Activated naive CD8-positive, alpha-beta T cell (primary cell): ENCODE measurements around the gene TRIM46.
"Not testable (repeated sequence)": the region's sequence is repeated elsewhere in the genome, so short reads cannot be mapped to it uniquely, and the experiment has no call there.

Experiments
- H3K27ac Mint-ChIP-seq: one replicate; pipeline ENCODE4 v1.8.0; 2021; ENCODE audit warnings: mixed read lengths
- H3K27me3 Mint-ChIP-seq: one replicate; pipeline ENCODE4 v1.8.0; 2021; ENCODE audit warnings: mixed read lengths
- H3K36me3 Mint-ChIP-seq: one replicate; pipeline ENCODE4 v1.8.0; 2021; ENCODE audit warnings: mixed read lengths
- H3K4me1 Mint-ChIP-seq: one replicate; pipeline ENCODE4 v1.8.0; 2021; ENCODE audit warnings: low read depth, mixed read lengths
- H3K4me3 Mint-ChIP-seq: one replicate; pipeline ENCODE4 v1.8.0; 2021; ENCODE audit warnings: mild to moderate bottlenecking, mixed read lengths
- H3K9me3 Mint-ChIP-seq: one replicate; pipeline ENCODE4 v1.8.0; 2021; ENCODE audit warnings: low read depth, mixed read lengths

TRIM46 gene

GRCh38 chr1:155184835-155185782 is 11.5 kb downstream of the TRIM46 start:
- Mint-ChIP-seq H3K27me3 (no peaks in the 10 kb centered on the region), H3K4me3 (no peak overlapping the region), H3K9me3 (no peaks in the 10 kb centered on the region), H3K4me1 (peaks cover 3% of the 10 kb centered on the region), H3K36me3 (peaks cover 2% of the 10 kb centered on the region), H3K27ac (no peak overlapping the region)

DNA sequence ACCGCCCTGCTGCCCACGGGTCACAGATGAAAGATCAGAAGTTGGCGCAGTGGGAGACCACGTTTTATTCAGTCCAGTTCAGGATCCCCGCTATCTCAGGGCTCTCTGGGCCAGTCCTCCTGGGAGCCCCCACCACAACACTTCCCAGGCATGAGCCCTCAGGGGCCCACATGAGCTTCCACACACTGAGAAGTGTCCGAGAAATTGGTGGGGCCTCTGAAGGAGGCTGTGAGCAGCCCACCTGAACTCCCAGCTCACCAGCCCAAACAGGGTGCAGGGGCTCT is 12.1 kb downstream of the TRIM46 start:
- H3K4me3 Mint-ChIP-seq = no peak overlapping the region
- no peaks in the 10 kb centered on the region for H3K27me3 Mint-ChIP-seq
- H3K9me3 Mint-ChIP-seq = no peaks in the 10 kb centered on the region

GRCh38 chr1:155186067-155186793 is 12.6 kb downstream of the TRIM46 start:
- Mint-ChIP-seq H3K36me3 (peaks cover 2% of the 10 kb centered on the region), H3K27me3 (no peaks in the 10 kb centered on the region), H3K27ac (no peak overlapping the region), H3K4me3 (no peak overlapping the region), H3K9me3 (no peaks in the 10 kb centered on the region), H3K4me1 (peaks cover 3% of the 10 kb centered on the region)

More for the DNA sequence above, 12.1 kb downstream of the TRIM46 start:
- peaks cover 3% of the 10 kb centered on the region for H3K4me1 Mint-ChIP-seq
- H3K36me3 Mint-ChIP-seq = peaks cover 2% of the 10 kb centered on the region
- H3K27ac Mint-ChIP-seq = no peak overlapping the region

DNA sequence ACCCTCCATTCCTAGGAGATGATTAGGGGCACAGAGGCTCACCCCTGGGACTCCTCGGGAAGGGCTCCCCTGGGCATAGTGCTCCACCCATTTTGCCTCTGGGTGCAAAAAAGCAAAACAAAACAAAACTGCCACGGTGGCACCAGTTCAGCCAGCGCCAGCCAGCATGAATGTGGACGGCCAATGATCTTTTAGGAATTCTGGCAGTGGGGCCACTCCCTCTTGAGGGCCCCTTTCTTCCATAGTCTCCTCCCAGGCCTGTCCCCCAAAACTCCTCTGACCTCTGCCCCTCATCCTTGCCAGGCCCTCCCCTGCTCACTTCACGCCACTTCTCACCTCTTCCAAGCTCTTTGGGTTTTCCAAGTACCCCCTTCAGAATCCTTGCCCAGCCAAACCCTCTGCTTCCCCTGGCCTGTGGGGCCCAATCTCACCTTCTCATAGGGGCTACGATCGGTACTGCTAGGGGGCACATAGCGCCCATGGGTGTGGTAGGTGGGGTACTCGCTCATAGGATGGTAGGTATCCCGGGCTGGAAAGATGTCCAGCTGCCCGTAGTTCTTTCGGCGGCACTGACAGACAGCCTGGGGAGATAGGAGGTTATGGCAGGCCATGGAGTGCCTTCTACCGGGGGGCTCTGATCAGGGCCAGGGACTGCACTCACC is 13.3 kb downstream of the TRIM46 start:
- H3K36me3 Mint-ChIP-seq = peaks cover 2% of the 10 kb centered on the region
- H3K9me3 Mint-ChIP-seq = no peaks in the 10 kb centered on the region
- no peak overlapping the region for H3K27ac Mint-ChIP-seq
- peaks cover 3% of the 10 kb centered on the region for H3K4me1 Mint-ChIP-seq
- H3K4me3 Mint-ChIP-seq = no peak overlapping the region
- H3K27me3 Mint-ChIP-seq = no peaks in the 10 kb centered on the region

GRCh38 chr1:155187456-155187891 is 13.8 kb downstream of the TRIM46 start:
- H3K4me1 Mint-ChIP-seq = peaks cover 7% of the 10 kb centered on the region
- H3K27ac Mint-ChIP-seq = no peak overlapping the region
- no peak overlapping the region for H3K4me3 Mint-ChIP-seq
- H3K27me3 Mint-ChIP-seq = no peaks in the 10 kb centered on the region
- H3K9me3 Mint-ChIP-seq = no peaks in the 10 kb centered on the region
- H3K36me3 Mint-ChIP-seq = peaks cover 2% of the 10 kb centered on the region

GRCh38 chr1:155188268-155188667 is 14.6 kb downstream of the TRIM46 start:
- H3K9me3 Mint-ChIP-seq = no peaks in the 10 kb centered on the region
- H3K4me3 Mint-ChIP-seq = peak overlapping the region; percentile 30
- H3K36me3 Mint-ChIP-seq = peaks cover 2% of the 10 kb centered on the region
- no peaks in the 10 kb centered on the region for H3K27me3 Mint-ChIP-seq
- H3K27ac Mint-ChIP-seq = peak overlapping the region; percentile 80
- H3K4me1 Mint-ChIP-seq = peaks cover 13% of the 10 kb centered on the region

- not testable (repeated sequence) for H3K4me3 Mint-ChIP-seq, H3K9me3 Mint-ChIP-seq, H3K27me3 Mint-ChIP-seq, H3K36me3 Mint-ChIP-seq, H3K27ac Mint-ChIP-seq
- peaks cover 25% of the 10 kb centered on the region for H3K4me1 Mint-ChIP-seq
Measured at GRCh38 chr1:155189926-155190325, 16.3 kb downstream of the TRIM46 start.

GRCh38 chr1:155191904-155192303 is 18.3 kb downstream of the TRIM46 start:
- Mint-ChIP-seq H3K36me3 (no peaks in the 10 kb centered on the region), H3K27ac (peak overlapping the region; percentile 79), H3K4me3 (peak overlapping the region; percentile 42), H3K27me3 (no peaks in the 10 kb centered on the region), H3K4me1 (peaks cover 31% of the 10 kb centered on the region), H3K9me3 (no peaks in the 10 kb centered on the region)

- H3K9me3 Mint-ChIP-seq = no peaks in the 10 kb centered on the region
- H3K36me3 Mint-ChIP-seq = no peaks in the 10 kb centered on the region
- H3K4me3 Mint-ChIP-seq = peak overlapping the region; percentile 91
- no peaks in the 10 kb centered on the region for H3K27me3 Mint-ChIP-seq
- peak overlapping the region; percentile 98 for H3K27ac Mint-ChIP-seq
- H3K4me1 Mint-ChIP-seq = peaks cover 31% of the 10 kb centered on the region
Measured at GRCh38 chr1:155192346-155193274, 19.0 kb downstream of the TRIM46 start.

- H3K4me1 Mint-ChIP-seq = peaks cover 28% of the 10 kb centered on the region
- H3K4me3 Mint-ChIP-seq = peak overlapping the region; percentile 91
- H3K36me3 Mint-ChIP-seq = no peaks in the 10 kb centered on the region
- peak overlapping the region; percentile 98 for H3K27ac Mint-ChIP-seq
- H3K9me3 Mint-ChIP-seq = no peaks in the 10 kb centered on the region
- no peaks in the 10 kb centered on the region for H3K27me3 Mint-ChIP-seq
Measured at GRCh38 chr1:155193275-155193990, 19.8 kb downstream of the TRIM46 start.

GRCh38 chr1:155193991-155194240 is 20.3 kb downstream of the TRIM46 start:
- H3K36me3 Mint-ChIP-seq, H3K27me3 Mint-ChIP-seq, H3K9me3 Mint-ChIP-seq: not testable (repeated sequence)
- Mint-ChIP-seq H3K27ac (peak overlapping the region; percentile 98), H3K4me3 (peak overlapping the region; percentile 91), H3K4me1 (peaks cover 28% of the 10 kb centered on the region)

DNA sequence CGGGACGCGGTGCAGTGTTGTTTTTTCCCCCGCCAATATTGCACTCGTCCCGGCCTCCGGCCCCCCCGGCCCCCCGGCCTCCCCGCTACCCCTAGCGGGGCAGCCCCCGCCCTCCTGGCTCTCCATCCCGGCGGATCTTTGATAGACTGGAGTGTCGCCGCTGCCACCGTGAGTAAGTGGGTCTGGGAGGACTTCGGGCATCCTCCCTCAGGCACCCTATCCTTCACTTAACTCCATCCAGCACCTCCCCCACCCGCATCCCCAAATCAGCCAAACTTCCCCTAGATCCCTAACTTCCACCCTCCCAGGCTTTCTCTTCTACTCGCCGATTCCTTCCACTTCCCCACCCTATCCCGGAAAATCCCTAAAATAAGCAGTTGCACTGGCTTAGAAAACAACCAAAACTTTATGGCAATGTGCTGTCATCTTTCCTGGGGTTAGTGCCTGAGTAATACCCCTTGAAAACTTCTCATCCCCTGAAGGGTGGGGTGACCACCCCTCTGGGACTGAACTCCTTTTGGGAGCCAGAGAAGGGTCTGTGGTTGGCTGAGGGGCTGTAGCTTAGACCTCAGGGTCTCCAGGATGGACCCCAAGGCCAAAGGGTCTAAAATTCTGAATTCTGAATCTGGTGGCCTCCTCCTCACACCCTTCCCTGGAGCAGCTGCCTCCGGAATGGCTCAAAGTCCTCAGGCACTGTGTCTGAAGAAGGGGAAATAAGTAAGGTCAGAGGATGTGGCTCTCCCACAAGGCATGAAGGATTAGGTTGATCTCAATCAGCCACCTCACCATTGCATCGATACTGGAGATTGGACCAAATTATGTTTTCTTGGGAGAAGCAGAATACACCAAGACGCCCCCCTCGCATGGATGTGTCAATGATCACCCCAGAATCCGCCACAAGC is 21.8 kb downstream of the TRIM46 start:
- no peaks in the 10 kb centered on the region for H3K27me3 Mint-ChIP-seq
- H3K4me1 Mint-ChIP-seq = peaks cover 28% of the 10 kb centered on the region
- H3K27ac Mint-ChIP-seq = no peak overlapping the region
- no peaks in the 10 kb centered on the region for H3K9me3 Mint-ChIP-seq
- H3K36me3 Mint-ChIP-seq = no peaks in the 10 kb centered on the region
- peak overlapping the region; percentile 86 for H3K4me3 Mint-ChIP-seq

DNA sequence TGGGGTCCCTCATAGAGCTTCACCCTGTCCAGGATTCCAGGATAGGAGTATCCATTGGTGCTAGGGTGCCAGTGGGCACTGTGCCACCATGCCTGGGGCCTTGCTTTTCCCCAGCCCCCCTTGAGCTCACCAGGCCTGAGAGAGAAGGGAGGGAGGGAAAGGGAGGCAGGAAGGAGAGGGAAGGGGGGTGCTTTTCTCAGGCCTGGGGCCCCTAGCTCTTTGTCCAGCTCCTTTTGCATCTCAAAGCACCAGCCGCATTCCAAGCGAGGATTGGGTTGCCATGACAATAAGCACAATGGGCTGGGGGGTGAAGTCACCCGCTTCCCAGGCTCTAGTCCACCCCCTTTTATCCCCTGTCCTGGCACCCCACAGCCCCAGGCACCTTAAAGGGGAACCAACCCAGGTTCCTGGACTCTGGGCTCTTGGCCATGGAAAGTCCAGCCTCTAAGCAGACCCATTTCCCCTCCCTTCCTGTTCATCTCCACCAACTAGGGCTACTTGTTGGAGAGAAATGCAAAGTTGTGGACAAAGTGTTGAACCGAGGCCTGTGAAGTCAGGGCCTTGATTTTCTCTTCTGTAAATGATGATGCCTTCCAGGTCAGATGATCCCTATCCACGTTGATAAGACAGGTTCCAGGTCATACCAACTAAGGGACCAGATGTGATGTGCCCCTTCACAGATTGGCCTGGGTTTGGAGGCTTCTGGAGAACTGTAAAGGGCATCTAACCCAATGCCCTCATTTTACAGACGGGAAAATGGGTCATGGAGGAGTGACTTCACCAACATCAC is 22.6 kb downstream of the TRIM46 start:
- H3K4me3 Mint-ChIP-seq = peak overlapping the region; percentile 86
- peaks cover 28% of the 10 kb centered on the region for H3K4me1 Mint-ChIP-seq
- H3K27ac Mint-ChIP-seq = no peak overlapping the region
- no peaks in the 10 kb centered on the region for H3K36me3 Mint-ChIP-seq
- H3K27me3 Mint-ChIP-seq = no peaks in the 10 kb centered on the region
- H3K9me3 Mint-ChIP-seq = no peaks in the 10 kb centered on the region
